ENCODE measurements around the gene FLRT3.
A peak's percentile ranks its signal among the peaks of the same experiment; 100 is the strongest.

FLRT3 gene

GRCh38 chr20:14337400-14338171, at the start of gene FLRT3:
FLRT3 (minus strand) TSS chr20:14337612; CDS start chr20:14327506, 10,106 bp downstream.
- peak; percentile 75 for DNase-seq (ENCODE audit: low read depth)

- DNase-seq (ENCODE audit: low read depth) = no peak
These were observed 49.3 kb upstream of the FLRT3 start for GRCh38 chr20:14386726-14387125.

- no peak for DNase-seq (ENCODE audit: low read depth)
These were observed 47.8 kb upstream of the FLRT3 start for GRCh38 chr20:14385176-14385740.

GRCh38 chr20:14384416-14385175, 47.2 kb upstream of the FLRT3 start:
- DNase-seq (ENCODE audit: low read depth) = no peak

GRCh38 chr20:14383335-14383734, 45.9 kb upstream of the FLRT3 start:
- DNase-seq (ENCODE audit: low read depth) = no peak

GRCh38 chr20:14378326-14378725, 40.9 kb upstream of the FLRT3 start:
- no peak for DNase-seq (ENCODE audit: low read depth)

DNA sequence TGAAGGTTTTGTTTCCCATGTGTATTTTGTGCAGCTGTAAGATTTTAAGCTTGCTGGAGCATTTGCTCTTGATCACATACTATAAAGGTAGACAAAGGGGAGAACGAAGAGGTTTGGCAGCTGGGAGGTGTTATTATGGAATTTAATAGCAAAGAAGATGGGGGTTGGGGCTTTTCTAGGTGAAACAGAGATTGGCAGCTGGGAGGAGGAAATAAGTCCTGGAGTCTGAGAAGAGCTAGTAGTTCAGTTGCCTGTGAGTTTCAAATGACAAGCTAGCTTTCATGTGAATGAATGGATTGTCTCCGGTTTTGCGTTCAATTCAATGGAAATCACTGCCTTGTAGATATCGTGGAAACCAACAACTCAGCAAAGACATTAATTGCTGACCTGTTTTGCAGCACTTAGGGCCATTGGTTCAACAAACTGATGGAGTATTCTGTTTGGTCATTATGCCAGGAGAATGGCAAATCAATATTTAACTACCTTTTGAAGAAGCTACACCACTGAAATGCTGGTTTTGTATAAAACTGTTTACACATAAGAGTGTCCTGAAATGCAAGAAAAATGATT, 38.1 kb upstream of the FLRT3 start:
- DNase-seq (ENCODE audit: low read depth) = no peak

DNA sequence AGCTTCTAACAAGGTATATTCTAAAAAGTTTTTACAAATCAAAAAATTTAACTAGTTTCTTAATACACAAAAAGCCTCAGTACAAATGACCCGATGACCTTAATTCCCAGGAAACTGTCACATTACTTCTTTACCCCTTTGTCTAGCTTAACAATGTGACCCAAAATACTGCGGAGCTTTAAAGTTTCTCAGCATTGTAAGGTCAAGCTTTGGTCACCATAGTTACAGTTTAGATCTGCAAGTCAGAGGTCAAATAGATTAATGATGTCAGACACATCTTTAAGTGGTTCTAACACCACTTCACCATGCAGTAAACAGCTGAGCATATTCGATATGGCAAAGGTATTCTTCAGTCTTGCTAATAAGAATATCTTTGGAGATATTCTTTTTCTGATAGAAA, 36.8 kb upstream of the FLRT3 start:
- DNase-seq (ENCODE audit: low read depth) = no peak

DNA sequence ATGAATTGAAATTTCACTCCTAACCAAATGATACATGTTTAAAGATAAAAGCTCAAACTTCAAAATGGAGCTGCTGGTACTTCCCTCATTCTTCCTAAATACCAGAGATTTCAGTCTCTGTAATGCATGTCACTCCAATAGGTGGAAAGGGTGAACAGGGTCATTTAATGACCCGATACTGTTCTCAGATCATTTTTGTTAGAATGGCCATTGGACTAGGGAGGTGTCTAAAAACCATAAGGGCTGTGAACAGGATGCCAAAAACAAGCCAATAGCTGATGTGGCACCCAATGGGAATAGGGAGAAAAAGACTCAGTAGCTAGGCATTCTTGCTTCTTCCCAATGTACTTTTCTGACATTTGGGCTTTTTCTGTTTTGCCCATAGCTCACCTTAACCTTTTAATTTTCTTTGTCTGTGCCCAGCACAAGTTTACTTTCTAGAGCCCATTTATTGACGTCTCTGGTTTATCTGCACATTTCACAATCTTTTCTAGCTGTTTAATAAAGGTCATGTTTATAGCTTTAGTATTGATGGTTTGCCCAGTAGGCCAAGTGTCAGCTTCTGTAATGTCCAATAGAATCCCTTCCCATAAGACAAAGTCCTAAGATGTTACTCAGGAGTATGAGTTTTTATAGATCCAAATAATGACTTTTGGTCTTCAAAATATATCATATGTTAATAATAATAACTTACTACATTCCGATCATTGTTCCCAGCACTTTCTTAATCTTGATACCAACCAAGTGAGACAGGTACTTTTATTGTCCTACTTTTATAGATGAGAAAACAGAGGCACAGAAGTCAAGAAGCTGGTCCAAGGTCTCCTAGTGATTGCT, 24.3 kb upstream of the FLRT3 start:
- no peak for DNase-seq (ENCODE audit: low read depth)

GRCh38 chr20:14360416-14360815, 23.0 kb upstream of the FLRT3 start:
- DNase-seq (ENCODE audit: low read depth) = no peak

DNA sequence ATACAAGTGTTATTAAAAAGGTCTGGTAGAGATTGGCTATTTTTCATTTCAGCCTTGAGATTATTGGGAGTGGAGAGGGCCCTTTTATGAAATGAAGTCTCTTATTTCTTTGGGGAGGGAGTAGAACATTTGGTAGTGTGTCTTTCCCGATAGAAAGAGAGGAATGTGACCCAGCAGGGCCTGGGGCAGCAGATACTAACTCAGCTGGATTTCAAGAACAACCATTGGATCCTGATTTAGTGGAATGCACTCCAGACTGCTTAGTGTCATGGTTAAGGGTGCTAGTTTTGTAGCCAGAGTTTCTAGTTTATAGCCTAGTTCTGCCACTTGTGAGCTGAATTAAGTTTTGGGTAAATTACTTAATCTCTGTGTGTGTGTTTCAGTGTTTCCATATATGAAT, 18.4 kb upstream of the FLRT3 start:
- DNase-seq (ENCODE audit: low read depth) = no peak

DNA sequence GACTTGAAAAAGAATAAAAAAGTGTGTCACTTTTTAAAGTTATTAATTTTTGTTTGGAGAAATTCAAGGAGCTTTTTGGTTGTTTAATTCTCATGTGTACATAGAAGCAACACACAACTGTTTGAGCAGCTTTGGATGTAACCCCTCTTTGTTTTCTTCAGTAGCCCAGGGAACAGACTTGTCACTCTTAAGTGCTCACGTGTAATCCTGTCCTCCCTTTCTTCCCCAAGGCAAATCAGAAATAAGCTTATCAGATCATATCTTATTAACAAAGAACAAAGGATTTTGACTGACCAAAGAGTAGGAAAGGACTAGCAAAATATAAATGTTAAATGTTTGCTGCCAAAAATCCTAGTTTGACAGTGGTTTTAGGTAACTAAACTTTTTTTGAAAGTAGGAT, 7.3 kb upstream of the FLRT3 start:
- no peak for DNase-seq (ENCODE audit: low read depth)

GRCh38 chr20:14343491-14344065, 6.2 kb upstream of the FLRT3 start:
- DNase-seq (ENCODE audit: low read depth) = no peak

GRCh38 chr20:14342918-14343317, 5.5 kb upstream of the FLRT3 start:
- DNase-seq (ENCODE audit: low read depth) = no peak

- DNase-seq (ENCODE audit: low read depth) = no peak
These were observed 4.4 kb upstream of the FLRT3 start for GRCh38 chr20:14341801-14342200.

DNA sequence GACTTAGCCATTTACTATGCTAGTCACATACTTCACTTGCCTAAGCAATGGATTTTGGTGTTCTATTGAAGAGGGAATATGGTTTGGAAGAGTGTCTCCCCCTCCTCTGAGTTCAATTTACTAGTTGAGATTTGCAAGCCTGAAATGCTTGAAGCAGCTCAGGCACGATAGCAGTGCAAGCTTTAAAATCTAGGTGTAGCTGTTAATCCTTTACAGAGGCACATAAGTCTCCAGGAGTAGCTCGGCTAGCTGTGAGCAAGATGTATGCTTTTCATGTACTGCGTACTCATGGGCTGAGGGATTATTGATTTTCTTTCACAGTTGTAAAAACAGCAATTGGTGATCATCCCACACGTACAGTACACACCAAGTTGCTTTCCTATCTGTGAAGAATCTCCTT, 726 bp downstream of the FLRT3 start:
- no peak for DNase-seq (ENCODE audit: low read depth)

DNA sequence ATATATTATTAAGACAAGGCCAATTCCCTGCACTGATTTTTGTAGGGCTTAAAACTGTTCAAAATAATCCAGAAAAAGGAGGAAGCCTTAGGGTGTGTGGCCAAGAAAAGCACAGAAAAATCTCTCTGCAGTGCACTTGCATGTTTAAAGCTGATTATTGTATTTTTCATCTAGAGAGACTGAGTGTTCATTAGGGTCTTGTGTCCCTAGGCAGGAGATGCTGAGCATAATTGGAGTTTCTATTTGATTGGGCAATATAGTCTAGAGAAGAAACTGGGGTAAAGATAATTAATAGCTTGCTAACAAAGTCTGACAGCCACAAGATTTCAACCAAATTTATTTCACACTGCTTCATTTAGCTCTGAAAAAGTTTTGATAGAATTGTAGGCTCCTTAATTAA, 2.4 kb downstream of the FLRT3 start:
- DNase-seq (ENCODE audit: low read depth) = no peak

GRCh38 chr20:14334306-14334930, 3.0 kb downstream of the FLRT3 start:
- DNase-seq (ENCODE audit: low read depth) = peak; percentile 18

DNA sequence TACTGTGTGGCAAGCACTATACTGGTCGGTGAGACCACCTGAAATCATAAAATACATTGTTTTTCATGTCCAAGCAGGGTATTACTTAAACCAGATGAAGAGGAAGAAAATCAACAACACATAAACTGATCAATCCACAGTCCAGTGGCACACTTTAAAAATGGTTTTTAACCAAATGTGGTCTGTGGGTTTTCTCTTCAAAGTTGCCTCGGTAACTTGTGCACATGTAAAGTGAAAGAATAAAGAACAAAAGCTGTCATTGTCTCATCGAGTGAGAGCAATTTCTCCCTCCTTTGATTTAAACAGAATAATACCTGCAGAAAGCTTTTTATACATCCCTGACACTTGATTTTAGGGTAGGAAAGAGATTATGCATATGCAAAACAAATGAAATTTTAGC, 3.7 kb downstream of the FLRT3 start:
- no peak for DNase-seq (ENCODE audit: low read depth)

DNA sequence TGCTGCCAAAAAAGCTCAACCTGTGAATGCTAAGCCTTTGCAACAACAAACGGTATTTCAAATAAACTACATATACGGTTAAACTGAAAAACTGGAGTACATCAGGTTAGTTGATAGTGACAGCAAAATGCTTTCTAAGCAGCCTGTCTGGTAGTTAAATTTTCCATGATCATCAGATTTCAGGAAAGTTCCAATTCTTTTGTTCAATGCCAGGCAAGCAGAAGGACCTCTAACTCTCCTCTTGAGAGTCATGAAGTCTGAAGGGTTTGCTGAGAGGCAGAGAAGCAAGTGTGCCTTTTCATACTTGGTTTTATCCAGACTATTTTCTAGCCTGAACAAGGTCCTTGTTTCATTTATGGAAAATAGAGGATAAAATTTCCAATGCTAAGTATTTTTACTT, 4.5 kb downstream of the FLRT3 start:
- DNase-seq (ENCODE audit: low read depth) = no peak

DNA sequence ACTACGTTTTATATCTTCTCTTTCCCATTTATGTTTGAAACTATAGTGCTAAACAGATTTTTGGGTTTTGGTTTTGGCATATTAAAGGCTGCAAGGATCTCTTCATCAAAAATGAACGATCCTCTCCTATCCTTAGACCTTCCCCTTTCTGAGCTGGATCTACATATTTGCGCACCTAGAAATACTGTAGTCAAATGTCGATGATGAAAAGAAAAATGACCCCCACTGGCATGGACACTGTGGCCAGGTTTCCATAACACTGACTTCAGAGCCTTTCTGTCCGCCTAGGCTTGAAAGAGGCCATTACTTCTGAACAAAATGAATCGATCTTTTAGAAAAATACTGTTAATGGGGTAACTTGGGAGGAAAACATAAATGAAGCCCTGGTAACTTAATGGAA, 5.8 kb downstream of the FLRT3 start:
- DNase-seq (ENCODE audit: low read depth) = no peak

Data from ELR (cell line).